HG03571 (cell line): ENCODE results near the gene WNT16.
A peak's percentile ranks its signal among the peaks of the same experiment; 100 is the strongest.

ENCODE experiments used
- ATAC-seq: cut with Tn5 transposase; IDR thresholded peaks from one replicate; pipeline ENCODE4 v1.9.1; 2021; ENCODE audit not compliant: unreplicated experiment

Gene WNT16

GRCh38 chr7:121342631-121343030 lies 13.8 kb downstream of the WNT16 start:
- ATAC-seq: no peak

- no peak for ATAC-seq
Measured at GRCh38 chr7:121343302-121343701, 14.5 kb downstream of the WNT16 start.

GRCh38 chr7:121344093-121344492 lies 15.3 kb downstream of the WNT16 start:
- ATAC-seq: no peak

- ATAC-seq: no peak
Measured at GRCh38 chr7:121344497-121344896, 15.7 kb downstream of the WNT16 start.

- no peak for ATAC-seq
Measured at GRCh38 chr7:121351682-121352081, 22.9 kb downstream of the WNT16 start.

GRCh38 chr7:121352323-121352722 lies 23.5 kb downstream of the WNT16 start:
- ATAC-seq: peak; percentile 48

- ATAC-seq: no peak
Measured at GRCh38 chr7:121355574-121355973, 26.8 kb downstream of the WNT16 start.

GRCh38 chr7:121360564-121360963 lies 31.8 kb downstream of the WNT16 start:
- no peak for ATAC-seq

- no peak for ATAC-seq
Measured at GRCh38 chr7:121366852-121367431, 38.1 kb downstream of the WNT16 start.

GRCh38 chr7:121369462-121369861 lies 40.7 kb downstream of the WNT16 start:
- peak; percentile 58 for ATAC-seq

- ATAC-seq: no peak
Measured at GRCh38 chr7:121371367-121371766, 42.6 kb downstream of the WNT16 start.

GRCh38 chr7:121371883-121372282 lies 43.1 kb downstream of the WNT16 start:
- ATAC-seq: no peak

- peak; percentile 81 for ATAC-seq
Measured at GRCh38 chr7:121372376-121373010, 43.7 kb downstream of the WNT16 start.

GRCh38 chr7:121373177-121373576 lies 44.4 kb downstream of the WNT16 start:
- no peak for ATAC-seq

GRCh38 chr7:121376979-121377378 lies 48.2 kb downstream of the WNT16 start:
- no peak for ATAC-seq

GRCh38 chr7:121379930-121380329 lies 51.1 kb downstream of the WNT16 start:
- ATAC-seq: no peak

- no peak for ATAC-seq
Measured at GRCh38 chr7:121382473-121382872, 53.7 kb downstream of the WNT16 start.

- ATAC-seq: no peak
Measured at GRCh38 chr7:121383235-121383910, 54.6 kb downstream of the WNT16 start.

GRCh38 chr7:121384265-121384664 lies 55.5 kb downstream of the WNT16 start:
- no peak for ATAC-seq

- no peak for ATAC-seq
Measured at GRCh38 chr7:121385056-121385799, 56.4 kb downstream of the WNT16 start.

GRCh38 chr7:121385800-121386179 lies 57.0 kb downstream of the WNT16 start:
- peak; percentile 89 for ATAC-seq

GRCh38 chr7:121388950-121389349 lies 60.1 kb downstream of the WNT16 start:
- ATAC-seq: no peak
